SIG-M5 treated with dmso at 0.1 percent for 504 hours (cell line): Measurements from ENCODE around the gene PXYLP1.

Source experiments
- DNase-seq: peaks from one replicate; lab custom pipeline; 2025; ENCODE audit not compliant: unreplicated experiment; lab: John Stamatoyannopoulos, UW

The PXYLP1 gene

DNA sequence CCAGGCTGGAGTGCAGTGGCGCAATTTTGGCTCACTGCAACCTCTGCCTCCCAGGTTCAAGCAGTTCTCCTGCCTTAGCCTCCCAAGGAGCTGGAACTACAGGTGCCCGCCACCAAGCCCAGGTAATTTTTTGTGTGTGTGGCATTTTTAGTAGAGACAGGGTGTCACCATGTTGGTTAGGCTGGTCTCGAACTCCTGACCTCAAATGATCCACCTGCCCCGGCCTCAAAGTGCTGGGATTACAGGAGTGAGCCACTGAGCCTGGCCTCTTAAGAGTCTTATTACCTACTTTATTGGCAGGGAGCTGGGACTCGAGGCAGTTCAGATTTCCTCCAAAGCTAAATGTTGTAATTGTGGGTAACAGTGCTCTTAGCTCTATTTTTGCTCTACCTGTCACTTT, 16.4 kb downstream of the PXYLP1 start:
- no peak for DNase-seq

DNA sequence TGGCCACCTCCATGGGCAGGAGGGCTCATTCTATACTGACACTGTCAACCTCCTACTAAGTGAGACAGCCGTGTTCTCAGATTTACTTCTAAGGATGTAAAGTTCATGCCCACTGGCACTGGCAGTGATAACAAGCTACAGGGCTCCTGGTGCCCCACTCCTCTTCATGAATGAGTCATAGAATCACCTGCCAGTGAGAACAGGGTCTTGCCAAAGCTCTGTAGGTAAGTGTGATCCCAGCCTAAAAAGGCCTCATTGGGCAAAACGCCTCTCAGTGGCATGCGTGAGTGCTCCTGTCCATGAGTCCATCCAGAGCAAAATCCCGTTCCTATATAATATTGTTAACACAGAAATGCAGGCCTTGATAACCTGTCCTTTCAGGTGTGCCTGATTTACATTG, 17.4 kb downstream of the PXYLP1 start:
- DNase-seq, result no peak

DNA sequence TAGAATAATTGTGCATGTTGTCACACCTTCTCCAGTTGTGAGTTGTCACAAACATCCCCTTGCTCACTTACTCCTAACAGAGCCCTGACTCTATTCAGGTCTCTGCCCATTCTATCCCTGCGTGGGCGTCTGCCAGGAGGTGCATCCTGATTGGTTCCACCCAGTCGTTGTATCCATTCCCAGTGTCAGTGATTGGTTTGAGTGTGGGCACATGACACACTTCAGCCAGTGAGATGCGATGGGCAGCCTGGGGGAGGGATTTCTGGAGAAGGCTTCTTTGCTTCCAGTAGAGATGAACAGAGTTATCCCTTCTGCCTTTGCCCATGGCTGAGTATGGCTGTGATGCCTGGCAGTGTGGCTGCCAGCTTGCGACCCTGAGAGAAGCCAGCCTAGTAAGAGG, 18.7 kb downstream of the PXYLP1 start:
- DNase-seq, result no peak

DNA sequence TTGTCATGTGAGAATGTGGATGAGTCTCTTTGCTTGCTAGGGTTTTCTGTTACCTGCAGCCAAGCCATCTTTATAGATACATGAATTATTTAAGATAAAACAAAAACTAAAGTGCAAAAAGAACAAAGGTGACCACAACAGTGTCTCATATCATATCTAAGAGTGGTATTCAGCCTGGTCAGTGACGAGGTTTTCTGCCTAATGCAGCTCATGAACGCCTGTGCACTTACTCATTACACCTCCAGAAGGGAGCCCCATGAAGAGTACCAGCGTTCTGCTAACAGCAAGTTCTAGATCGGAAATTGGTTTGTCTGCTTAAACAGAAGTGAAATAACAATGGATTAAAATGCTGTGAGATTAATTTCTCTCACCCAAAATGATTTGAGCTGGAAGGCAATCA, 19.2 kb downstream of the PXYLP1 start:
- DNase-seq, result no peak

DNA sequence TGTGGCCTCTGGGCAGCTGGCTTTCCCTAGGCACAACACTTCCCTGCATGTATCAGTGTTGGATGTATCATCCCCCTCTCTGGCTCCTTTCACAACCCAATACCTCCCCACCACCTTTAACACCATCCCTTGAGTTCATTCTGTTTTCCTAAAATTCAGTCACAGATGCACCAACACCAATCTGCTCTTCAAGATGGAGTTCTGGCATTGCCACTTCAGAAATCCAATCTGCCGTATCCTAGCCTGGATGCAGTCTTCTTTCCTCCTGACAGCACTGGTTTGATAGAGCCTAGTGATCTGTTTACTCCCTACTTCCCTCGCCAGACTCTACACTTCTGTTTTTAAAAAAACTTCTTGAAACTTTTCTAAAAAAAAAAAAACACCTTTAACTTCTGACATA, 21.7 kb downstream of the PXYLP1 start:
- no peak for DNase-seq

DNA sequence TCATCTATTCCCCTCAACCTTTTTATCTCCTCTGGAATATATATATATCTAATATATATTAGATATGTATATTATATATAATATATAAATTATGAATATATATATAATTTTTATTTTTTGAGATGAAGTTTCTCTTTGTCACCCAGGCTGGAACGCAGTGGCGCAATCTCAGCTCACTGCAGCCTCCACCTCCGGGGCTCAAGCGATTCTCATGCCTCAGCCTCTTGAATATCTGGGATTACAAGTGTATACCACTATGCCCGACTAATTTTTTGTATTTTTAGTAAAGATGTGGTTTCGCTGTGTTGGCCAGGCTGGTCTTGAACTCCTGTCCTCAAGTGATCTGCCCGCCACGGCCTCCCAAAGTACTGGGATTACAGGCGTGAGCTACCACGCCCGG, 22.2 kb downstream of the PXYLP1 start:
- no peak for DNase-seq

DNA sequence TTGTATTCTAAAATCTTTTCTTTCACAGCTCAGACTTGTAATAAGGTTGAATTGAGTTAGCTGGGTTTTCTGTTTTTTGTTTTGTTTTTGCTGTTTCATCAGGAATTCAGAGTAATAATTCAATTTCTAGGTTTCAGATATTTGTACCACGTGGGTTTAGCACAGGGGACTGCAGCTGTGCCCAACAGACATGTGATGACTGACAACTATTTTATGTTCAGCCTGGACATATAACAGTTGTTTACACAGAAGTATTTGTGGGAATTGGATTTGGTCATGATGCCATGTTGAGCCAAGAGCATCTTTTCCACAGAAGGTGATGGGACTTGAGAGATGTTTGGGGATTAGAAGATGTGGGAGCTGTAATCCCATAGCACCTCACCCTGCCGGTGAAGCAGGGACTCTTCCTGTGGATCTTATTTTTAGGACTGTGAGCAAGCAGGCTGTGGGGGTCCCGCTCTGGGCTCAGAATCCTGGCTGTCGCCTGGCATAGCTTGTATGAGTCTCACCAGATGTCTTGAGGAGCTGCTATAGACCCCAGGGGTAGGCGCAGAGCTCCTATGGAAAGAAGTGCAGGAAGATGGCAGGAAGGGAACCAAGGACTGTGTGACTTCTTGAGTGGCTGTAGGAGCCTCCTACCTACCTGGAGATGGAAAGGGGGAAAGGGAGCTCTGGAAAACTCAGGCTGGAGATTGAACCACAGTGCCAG, 23.7 kb downstream of the PXYLP1 start:
- no peak for DNase-seq

DNA sequence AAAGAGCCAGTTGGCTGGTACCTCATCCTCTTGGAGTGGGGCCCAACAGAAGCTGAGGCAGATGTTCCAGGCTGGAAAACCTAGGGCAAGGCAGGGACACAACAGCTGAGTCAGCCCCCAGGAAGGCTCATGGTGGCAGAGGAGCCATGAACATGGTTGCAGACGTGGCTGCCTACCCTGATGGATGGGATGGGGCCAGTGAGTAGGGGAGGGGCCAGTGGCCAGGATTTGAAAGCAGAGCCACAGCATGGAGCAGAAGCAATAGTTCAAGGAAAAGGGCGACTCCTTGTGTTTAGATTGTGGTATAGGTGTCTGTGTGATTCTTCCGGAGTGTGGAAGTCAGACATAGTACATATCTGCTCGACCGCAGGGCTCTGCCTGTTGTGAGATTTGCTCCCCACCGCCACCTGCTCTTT, 24.2 kb downstream of the PXYLP1 start:
- peak; percentile 34 for DNase-seq

DNA sequence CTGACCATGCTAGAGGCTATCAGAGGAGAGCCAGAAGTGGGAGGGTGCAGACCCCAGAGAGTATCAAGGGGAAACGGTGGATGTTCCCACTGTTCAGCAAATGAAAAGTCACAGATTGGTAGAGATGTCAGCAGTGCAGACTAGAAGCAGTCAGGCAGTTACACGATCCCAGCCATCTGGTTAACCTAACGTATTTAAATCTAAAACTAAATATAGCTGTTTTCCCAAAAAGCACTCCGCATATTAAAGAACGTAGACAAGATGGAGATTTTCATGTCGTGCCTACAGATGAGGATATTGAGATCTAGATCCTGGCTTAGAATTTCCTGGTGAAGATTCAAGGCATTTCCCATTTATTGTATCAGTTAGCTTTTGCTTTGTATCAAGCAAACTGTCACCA, 25.2 kb downstream of the PXYLP1 start:
- DNase-seq, result no peak

DNA sequence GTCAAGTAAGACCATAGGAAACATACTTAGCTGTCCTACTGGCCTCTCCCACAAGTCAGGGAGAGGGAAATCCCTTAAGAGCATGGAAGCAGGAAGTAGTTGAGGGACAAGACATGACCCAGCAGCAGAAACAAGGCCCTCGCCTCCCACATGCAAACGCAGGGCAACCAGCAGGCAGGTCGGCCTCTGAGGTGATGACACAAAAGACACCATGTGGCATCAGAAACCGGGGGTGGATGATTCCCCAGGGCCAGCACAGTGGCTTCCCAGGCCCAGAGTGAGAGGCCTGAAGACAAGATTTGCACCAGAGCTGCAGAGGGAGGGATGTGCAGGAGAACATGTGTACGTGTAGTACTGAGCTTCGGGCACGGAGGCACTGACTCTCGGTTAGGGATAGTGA, 26.3 kb downstream of the PXYLP1 start:
- no peak for DNase-seq

DNA sequence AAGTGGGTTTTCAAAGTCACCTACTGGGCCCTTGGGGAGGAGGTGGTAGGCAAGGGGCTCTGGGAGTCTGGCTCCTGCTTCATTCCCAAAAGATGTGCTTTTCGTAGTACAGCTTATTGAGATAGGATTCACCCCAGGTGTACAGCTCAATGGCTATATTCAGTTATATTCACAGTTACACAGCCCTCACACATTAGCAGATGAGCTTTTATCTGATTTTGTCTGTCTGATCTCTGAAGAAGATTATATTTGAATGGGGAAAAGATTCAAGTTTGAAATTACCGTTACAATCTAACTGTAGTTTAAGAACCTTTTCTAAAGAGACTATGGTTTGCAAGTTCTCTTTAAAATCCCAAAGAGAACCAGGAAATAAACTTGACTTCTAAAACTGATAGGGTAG, 27.3 kb downstream of the PXYLP1 start:
- DNase-seq, result no peak

DNA sequence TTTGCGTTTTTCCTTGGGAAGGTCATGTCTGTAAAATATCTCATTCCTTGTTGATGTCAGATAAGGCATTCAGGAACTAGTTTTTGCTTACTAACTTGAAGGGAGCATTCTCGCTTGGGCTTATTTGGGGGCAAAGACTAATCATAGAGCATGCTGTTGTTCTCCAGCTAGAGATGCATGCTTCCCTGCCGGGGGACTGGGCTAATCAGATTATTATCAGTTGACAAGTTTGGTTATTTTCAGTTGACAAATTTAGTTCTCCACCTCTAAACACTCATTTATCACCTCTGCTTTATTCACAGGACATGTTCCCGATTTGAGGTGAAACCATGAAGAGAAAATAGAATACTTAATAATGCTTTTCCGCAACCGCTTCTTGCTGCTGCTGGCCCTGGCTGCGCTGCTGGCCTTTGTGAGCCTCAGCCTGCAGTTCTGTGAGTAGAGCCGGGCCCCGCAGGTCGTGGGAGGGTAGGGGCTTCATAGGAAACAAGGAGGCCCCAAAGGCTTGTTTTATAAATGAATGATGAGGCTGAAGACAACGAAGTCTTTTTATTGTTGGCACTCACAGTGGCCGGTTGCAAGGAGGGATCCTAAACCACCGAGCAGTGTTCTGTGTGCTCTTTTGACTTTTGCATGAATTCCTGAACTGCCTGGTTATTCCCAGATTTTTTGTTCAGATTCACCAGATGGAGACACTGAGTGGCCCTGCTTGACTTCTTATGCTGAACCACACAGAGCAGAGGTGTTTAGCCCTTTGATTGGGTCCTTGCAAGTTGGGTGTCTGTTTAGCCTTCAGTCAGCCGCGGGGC, 28.4 kb downstream of the PXYLP1 start:
- no peak for DNase-seq

DNA sequence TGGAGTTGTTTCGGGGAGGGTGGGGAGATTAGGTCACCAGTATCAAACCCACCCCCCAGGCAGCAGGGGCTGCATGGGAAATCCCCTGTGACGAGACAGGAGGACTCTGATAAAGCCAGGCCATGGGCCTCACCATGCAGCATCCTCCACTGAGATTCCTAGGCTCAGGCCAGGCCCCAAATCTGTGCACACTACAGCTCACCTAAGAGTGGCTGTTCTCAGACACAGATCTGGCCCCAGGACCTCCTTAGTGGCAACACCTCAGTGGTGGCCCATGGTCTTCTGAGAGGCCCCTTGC, 29.0 kb downstream of the PXYLP1 start:
- no peak for DNase-seq

DNA sequence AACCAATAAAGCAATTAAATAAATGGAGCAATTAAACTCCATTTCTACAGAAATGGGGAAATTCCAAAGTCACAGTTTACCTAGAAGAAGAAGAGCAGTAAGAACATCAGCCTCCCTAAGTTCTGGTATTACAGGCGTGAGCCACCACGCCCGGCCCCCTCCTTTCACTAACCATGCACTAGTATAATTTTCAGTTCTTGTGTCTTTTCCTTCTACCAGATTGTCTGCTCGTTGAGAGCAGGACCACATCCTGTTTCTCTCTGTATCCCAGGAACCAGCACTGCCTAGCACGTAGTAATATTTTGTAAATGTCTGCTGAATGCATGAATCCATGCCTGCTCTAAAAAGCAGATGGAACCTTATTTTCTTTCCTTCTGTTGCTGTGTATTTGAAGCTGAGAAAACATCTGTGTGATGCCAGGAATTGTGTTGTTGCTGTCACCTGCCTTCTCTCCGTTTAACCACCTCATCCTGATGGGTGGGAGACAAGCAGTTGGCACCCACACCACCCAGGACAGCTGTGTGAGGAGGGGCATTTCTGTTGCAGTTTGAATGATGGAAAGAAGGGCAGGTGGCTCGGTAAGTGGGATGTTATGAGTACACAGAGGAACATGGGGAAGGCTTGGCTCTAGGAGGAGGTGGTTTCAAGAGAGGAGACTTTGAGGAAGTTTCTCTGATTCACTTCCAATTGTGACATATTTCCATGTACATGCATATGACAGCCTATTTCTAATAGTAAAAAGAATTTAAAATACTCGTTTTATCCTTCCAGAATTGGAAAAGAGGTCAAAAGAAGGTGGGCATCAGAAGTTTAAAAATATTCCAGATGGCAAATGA, 30.1 kb downstream of the PXYLP1 start:
- peak; percentile 40 for DNase-seq

DNA sequence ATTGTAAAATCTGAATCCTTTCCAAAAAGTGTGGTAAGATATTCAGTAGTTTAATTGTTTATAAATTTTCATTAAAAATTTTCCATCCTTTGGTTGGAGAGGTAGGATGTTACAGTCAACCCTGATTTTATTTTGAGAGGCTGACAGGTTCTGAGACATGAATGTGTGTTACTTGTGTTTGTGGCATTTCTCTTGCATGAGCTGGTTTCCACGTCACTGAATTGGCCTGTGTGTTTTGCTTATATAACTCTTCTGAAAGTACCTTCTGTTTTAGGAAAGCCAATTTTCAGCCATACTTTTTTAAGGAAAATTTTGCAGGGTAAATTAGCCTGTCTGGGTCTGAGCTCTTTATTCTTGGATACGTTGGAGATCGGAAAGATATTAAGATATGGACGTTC, 30.7 kb downstream of the PXYLP1 start:
- DNase-seq, result no peak

DNA sequence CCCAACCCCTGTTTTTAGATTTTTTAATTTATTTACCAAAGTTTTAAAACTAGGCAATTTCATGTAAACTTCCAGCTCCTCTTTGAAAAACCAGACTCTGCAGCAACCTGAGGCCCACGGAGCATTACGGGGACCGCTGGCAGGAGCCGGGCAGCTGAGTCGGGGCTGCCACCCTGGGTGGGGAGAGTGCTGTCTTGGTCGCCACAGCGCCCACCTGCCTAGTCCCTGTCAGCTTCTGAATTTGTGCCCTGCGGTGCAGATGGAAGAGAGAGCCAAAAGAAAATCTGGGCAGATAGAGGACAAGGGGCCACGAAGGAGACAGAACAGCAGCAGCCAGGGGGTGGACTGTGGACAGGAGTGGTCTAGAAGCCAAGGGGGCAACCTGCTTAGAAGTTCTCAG, 34.6 kb downstream of the PXYLP1 start:
- DNase-seq, result no peak

DNA sequence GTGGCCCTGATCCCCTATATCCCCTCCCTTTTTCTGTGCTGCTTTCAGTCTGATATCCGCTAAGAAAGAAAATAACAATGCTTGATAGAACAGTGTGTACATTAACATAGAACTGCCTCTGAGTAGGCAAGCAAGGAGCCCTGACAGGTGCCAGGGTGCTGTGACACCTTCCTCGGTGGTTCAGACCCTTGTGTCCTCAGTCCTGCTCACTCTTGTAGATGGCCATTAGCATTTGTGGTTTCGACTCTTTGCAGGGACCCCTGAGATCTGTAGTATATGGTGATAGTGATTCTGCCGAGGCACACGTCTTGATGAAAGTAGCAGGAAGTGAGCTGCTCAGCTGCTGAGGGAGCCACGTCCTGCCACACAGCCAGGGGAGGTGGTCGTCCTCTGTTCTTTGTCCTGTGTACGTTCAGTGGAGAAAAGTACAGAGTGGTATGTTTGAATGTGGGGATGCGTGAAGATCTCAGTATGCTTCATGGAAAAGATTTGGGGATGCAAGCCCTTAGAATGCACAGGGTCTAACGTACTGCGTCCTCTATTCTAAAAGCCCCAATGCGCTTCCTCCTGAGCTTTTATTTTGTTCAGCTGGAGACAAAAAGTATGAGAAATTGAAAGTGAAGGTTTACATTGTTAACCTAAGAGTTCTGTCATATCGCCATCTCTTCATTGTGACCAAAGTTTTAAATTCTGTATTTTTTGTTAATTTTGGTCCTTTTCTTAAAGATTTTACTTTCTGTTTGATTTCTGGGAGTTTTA, 35.4 kb downstream of the PXYLP1 start:
- no peak for DNase-seq

DNA sequence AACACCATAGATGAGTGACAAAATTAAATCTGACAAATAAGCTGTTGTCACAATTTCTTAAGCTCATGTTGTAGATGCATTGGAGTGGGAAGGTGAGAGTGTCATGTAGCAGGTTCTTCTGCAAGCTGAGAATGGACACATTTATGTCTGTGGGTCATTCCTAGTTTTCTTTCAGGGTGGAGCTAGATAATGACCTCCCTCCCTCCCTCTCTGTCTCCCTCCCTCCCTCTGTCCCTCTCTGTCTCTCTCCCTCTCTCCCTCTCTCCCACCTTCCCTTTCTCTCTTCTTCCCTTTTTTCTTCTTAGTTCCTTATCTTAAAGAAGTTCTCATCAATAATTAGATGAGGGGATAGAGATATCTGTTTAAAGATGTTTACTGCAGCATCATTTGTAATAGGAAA, 36.0 kb downstream of the PXYLP1 start:
- no peak for DNase-seq

DNA sequence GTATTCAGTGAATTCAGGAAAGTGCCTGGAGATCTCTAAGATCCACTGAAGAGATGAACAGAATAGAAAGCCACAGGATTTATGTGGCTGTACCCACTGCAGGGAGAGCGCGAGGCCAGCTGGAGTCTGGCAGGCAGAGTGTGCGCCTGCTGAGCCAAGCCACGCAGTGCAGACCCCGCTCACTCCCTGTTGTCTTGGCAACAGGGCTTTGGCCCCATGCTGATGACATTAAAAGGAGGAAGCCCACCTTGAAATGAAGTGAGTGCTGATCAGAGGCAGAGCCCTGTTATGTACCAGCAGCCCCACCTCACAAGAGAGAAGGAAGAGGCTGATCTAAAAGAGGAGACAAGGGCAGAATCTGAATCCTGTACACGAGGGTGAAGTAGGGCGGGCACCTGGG, 36.7 kb downstream of the PXYLP1 start:
- no peak for DNase-seq

DNA sequence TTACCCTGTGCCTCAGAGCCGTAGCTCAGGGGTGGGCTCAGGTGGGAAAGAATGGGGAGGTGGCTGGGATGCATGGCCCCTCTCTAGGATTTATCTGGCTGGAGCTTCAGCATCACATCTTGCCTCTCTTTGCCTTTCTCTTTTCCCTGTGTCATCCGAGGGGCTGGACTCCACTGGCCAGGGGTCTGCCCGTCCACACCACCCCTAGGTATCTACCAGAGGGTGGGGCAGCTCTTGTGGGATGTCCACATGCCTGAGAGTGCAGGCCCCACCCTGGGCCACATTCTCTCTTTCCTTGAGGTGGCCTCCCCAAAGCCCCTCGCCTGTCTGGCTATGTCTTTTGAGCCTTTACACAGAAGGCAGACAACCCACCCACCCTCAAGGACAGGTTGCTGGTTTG, 37.2 kb downstream of the PXYLP1 start:
- no peak for DNase-seq

DNA sequence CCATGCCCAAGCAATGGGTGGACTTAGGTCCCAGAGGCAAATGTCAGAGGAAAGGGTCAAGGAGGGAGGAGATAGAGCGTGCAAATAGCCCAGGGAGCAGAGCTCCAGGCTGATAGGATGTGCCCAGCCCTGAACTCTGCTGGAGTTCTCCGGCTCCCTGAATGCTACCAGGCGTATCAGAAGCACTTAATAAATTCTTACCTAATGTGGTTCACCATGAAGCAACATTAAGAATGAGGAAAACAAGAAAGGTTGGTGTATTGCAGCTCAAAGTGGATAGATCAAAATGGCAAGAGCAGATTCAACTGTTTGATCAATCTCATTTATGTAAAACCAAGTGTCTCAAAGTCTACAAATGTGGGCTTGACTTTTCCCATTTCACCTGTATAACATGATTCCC, 38.3 kb downstream of the PXYLP1 start:
- DNase-seq, result no peak
